Small intestine (tissue), 7 donors: ENCODE results near the gene COX4I2. TPM values are rescaled to one million over a fixed set of nuclear protein-coding genes. Genes with fewer than 3 reads are reported as not detected.
"Not testable (repeated sequence)": the region's sequence is repeated elsewhere in the genome, so short reads cannot be mapped to it uniquely, and the experiment has no call there.

Experiments used
- DNase-seq, 2 donors: peaks; one replicate each; pipeline versions ENCODE4 v3.0.0 to v3.0.0-alpha.2; 2013
- FAIRE-seq: peaks from 2 replicates; lab custom pipeline; 2012; peaks lifted over from hg19 to GRCh38; lab: Jason Lieb, UNC
- H3K27ac ChIP-seq, 3 donors: one replicate each; pipeline ENCODE4 v1.5.1; 2013; ENCODE audit warnings: low read length in 2 of 3, mild to moderate bottlenecking in 2 of 3, control low read depth in 1 of 3, inconsistent platforms in 1 of 3, low read depth in 1 of 3, moderate library complexity in 1 of 3
- H3K27me3 ChIP-seq, 3 donors: one replicate each; pipeline ENCODE4 v1.6.1; 2013; ENCODE audit warnings: low read length in 3 of 3, inconsistent platforms in 1 of 3; ENCODE audit not compliant: control insufficient read depth in 3 of 3, insufficient read depth in 3 of 3
- H3K36me3 ChIP-seq, 3 donors: one replicate each; pipeline ENCODE4 v1.6.1; 2013; ENCODE audit warnings: low read length in 3 of 3, inconsistent platforms in 1 of 3, low read depth in 1 of 3, mild to moderate bottlenecking in 1 of 3, moderate library complexity in 1 of 3; ENCODE audit not compliant: control insufficient read depth in 3 of 3, insufficient read depth in 2 of 3
- H3K4me1 ChIP-seq, 3 donors: one replicate each; pipeline ENCODE4 v1.6.1; 2013; ENCODE audit warnings: low read length in 2 of 3, inconsistent platforms in 1 of 3, low read depth in 1 of 3, mild to moderate bottlenecking in 1 of 3, moderate library complexity in 1 of 3; ENCODE audit not compliant: control insufficient read depth in 3 of 3, insufficient read depth in 2 of 3
- H3K4me3 ChIP-seq, 3 donors: one replicate each; pipeline ENCODE4 v1.5.1; 2013; ENCODE audit warnings: low read length in 3 of 3, control low read depth in 1 of 3, inconsistent platforms in 1 of 3, low read depth in 1 of 3, mild to moderate bottlenecking in 1 of 3, moderate library complexity in 1 of 3
- H3K9me3 ChIP-seq, 2 donors: one replicate each; pipeline ENCODE4 v1.6.1; 2013; ENCODE audit warnings: low read depth in 1 of 2, low read length in 1 of 2; ENCODE audit not compliant: control insufficient read depth in 2 of 2, insufficient read depth in 1 of 2
- WGBS, 3 donors: extraction: QIAGEN DNeasy Blood & Tissue Kit; methylation state at CpG; one replicate each; pipeline ENCODE4 v1.1.7; 2013; 5-methylcytosine and 5-hydroxymethylcytosine counted together
- polyA plus RNA-seq, 4 donors: library from polyadenylated mRNA; stranded (reverse) in 3 of 4; unstranded in 1 of 4; fragments of 200-250 nt in 3 of 4; fragments of 120-200 nt in 1 of 4; gene quantifications; one replicate each; pipeline versions ENCODE4 v1.2.1 to v1.2.3, GENCODE V29; 2013
- donor health status: healthy with polysubstance abuse.
- donor health status: control.
- donor health status: control.
- donor health status: Bipolar disorder and iron deficiency.
- donor health status: healthy.

Gene COX4I2
- polyA plus RNA-seq, 4 donors: 0.81 to 3.7 TPM; not detected in 2

DNA sequence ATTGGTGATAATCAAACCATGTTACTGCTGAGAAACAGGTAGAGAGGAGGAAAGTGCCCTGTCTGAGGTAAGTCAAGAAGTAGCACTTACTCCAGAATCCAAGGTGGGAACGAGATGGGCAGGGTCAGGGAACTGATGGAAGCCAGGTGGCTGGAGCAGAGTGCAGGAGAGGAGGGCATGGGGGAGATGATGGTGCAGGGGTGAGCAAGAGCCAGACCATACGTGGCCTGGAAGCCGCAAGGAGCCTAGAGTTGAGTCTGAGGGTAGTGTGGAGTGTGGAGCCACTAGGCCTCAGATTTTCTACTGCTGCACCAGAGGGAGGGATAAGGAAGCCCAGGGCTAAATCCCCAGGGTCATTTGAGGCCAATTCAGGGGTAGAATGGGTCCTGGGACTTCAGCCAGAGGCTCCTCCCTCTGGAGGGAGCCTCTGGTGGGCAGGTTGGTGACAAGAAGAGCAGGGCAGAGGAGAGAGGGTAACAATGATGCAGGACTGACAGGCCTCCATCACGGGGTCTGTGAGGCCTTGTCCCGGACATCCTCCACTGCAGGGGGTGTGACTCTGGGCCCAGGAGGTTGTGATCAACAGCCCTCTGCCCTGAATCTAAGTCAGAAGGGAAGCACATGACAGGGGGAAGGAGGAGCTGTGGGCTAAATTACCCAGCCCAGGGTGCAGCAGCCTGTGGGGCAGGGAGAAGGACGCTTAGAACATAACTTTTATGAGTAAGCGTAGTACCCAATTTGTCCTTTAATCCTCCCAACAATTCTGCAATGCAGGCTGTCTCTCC lies 28.7 kb downstream of the COX4I2 start:
- Histone ChIP-seq H3K4me3 (no peak overlapping the region), H3K36me3 (peaks cover 3 to 57% (median 15%) of the 10 kb centered on the region in 3 donors), H3K9me3 (no peaks in the 10 kb centered on the region), H3K4me1 (peaks cover 7 to 45% (median 16%) of the 10 kb centered on the region in 3 donors), H3K27me3 (no peaks in the 10 kb centered on the region), H3K27ac (peak overlapping the region in 2 of 3 donors; percentile 33 to 36)
- DNase-seq (peak; percentile 48), FAIRE-seq (no peak)
- 32 to 52% (median 44%) methylated on average over 7 of the region's 7 CpGs for WGBS, 3 donors

DNA sequence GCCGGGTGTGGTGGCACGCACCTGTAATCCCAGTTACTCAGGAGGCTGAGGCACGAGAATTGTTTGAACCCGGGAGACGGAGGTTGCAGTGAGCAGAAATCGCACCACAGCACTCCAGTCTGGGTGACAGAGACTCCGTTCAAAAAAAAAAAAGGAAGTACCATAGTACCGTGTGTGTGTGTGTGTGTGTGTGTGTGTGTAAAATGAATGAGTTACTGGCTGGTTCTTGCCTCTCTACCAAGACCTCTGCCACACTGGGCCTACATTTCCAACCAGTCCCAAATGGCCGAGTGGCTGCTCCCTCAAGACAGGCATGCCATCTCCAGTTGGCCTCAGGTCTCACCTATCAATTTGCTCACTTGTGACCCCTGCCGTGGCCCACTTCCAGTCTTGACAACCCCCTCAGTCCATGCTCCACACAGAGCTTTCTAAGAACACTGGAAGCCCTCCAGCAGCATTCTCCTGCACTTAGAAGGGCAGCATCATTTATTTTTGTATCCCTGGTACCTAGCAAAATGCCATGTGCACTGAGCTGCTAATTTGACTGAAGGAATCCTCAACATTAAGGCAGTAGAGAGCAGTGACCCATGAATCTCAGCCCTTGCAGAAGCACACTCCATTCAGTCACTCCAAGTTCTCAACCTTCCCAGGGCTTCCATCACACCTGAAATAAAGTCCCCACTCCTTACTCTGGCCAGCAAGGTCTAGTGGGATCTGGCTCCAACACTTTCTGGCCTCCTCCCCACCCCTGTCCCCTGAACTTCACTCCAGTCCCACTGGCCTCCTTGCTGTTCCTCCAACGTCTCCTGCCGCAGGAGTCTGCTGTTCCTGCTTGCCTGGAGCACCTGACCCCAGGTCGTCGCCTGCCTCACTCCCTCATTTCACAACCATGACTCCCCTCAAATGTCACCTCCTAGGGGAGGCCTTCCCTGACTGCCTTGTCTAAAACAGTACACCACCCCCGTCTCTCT lies 29.9 kb downstream of the COX4I2 start:
- H3K27me3 ChIP-seq: no peaks in the 10 kb centered on the region
- DNase-seq: no peak

DNA sequence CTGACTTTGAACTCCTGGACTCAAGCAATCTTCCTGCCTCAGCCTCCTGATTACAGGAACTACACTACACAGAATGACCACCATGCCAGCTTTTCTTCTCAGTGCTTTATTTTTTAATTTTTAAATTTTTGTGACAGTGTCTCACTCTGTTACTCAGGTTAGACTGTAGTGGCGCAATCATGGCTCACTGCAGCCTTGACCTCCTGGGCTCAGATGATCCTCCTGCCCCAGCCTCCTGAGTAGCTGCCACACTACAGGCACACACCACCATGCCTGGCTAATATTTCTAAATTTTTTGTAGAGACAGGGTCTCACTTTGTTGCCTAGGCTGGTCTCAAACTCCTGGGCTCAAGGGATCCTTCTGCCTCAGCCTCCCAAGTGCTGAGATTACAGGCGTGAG lies 31.2 kb downstream of the COX4I2 start:
- H3K4me1 ChIP-seq: peaks cover 7 to 31% (median 9%) of the 10 kb centered on the region in 3 donors
- 92 to 97% (median 97%) methylated on average over 2 of the region's 2 CpGs for WGBS, 3 donors
- H3K36me3 ChIP-seq: peaks cover 0 to 59% (median 13%) of the 10 kb centered on the region in 3 donors
- not testable (repeated sequence) for H3K27me3 ChIP-seq, H3K4me3 ChIP-seq, DNase-seq, FAIRE-seq, H3K27ac ChIP-seq, H3K9me3 ChIP-seq

More for the DNA sequence above, 29.9 kb downstream of the COX4I2 start:
- no peak overlapping the region for H3K4me3 ChIP-seq
- WGBS, 3 donors: 75 to 80% (median 80%) methylated on average over 15 of the region's 15 CpGs
- no peak for FAIRE-seq
- no peaks in the 10 kb centered on the region for H3K9me3 ChIP-seq
- peaks cover 3 to 61% (median 15%) of the 10 kb centered on the region in 3 donors for H3K36me3 ChIP-seq
- H3K27ac ChIP-seq: peak overlapping the region in 2 of 3 donors; percentile 15 to 32
- peaks cover 7 to 38% (median 9%) of the 10 kb centered on the region in 3 donors for H3K4me1 ChIP-seq

DNA sequence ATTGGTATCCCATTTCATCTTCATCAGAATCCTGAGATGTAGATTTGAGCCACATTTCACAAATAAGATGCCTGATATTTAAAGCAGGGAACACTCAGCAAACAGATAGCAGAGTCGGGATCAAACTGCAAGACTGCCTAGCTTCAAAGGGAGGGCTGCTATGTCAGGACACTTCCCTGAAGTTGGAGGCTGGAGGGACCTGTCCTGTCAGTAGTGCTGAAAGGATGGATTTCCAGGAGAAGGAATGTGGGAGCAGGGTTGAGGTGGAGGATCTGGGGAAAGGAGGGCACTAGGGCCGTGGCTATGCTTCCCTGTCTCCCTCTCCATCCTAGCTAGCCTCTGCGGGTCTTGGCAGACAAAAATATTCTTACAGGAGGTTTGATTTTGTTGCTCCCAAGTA lies 32.2 kb downstream of the COX4I2 start:
- Histone ChIP-seq H3K36me3 (peaks cover 0 to 53% (median 7%) of the 10 kb centered on the region in 3 donors), H3K4me3 (no peak overlapping the region), H3K4me1 (peaks cover 4 to 23% (median 10%) of the 10 kb centered on the region in 3 donors), H3K27ac (peak overlapping the region in 1 of 3 donors; percentile 85), H3K27me3 (no peaks in the 10 kb centered on the region), H3K9me3 (no peaks in the 10 kb centered on the region)
- FAIRE-seq (no peak), DNase-seq (no peak)
- 62 to 86% (median 70%) methylated on average over 3 of the region's 3 CpGs for WGBS, 3 donors

DNA sequence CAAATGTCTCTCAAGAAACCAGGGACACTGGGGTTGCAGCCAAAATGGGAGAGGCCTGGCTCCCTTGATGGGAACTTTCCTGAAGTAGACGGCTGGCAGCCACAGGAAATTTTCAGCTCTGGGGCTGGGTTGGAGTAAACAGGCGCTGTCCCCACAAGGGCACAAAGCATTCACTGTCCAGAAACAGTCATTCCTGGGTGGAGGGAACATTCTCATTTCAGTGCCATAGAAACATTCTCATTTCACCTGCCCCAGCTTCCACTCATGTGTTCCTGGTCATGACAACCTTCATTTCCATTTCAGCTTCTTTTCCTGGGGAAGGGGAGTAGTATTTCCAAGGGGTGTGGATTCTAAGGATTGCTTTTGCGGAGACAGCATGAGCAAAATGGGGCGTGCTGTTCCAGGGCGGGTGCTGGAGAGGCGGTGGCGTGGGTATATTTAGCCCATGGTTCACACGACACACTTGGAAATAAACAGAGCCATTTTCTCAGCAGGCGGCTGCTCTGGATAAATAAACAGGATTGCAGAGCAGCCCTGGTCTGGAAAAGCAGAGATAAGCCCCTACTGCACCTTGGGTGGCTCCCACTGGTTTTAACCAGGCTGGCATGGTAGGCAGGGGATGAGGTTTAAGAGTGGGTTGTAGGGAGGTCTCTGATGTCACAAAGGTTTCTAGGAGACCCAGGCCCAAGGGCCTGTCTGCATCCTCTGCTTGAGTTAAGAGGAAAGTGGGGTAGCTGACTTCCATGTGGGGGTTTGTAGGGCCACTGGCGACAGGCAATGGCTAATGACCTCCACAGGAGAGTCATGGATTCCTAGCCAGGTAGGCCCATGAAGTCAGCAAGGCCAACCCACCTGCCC lies 32.9 kb downstream of the COX4I2 start:
- FAIRE-seq: no peak
- no peaks in the 10 kb centered on the region for H3K9me3 ChIP-seq
- H3K4me3 ChIP-seq: no peak overlapping the region
- WGBS, 3 donors: 66 to 85% (median 71%) methylated on average over 10 of the region's 10 CpGs
- H3K36me3 ChIP-seq: peaks cover 0 to 53% (median 5%) of the 10 kb centered on the region in 3 donors
- H3K27ac ChIP-seq: peak overlapping the region in 2 of 3 donors; percentile 54 to 85
- H3K4me1 ChIP-seq: peaks cover 6 to 17% (median 14%) of the 10 kb centered on the region in 3 donors
- no peak for DNase-seq
- no peaks in the 10 kb centered on the region for H3K27me3 ChIP-seq

DNA sequence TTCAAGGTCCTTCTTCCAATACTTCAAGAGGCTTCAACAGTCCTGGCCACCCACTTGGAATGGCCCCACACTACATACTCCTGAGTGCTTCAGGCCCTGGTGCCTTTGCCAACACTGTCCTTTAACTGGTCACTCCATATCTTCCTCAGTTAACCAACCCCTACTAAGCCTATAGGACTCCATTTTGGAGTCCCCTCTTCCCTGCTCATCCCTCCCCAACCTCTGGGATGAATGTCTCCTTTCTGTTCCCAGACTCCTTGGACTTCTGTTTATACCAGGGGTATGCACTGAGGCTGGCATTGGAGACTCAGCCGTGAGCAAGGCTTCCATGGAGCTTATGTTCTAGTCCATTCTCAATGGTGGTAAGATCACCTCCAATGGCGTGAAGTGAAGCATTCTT lies 33.6 kb downstream of the COX4I2 start:
- Histone ChIP-seq H3K9me3 (no peaks in the 10 kb centered on the region), H3K4me3 (no peak overlapping the region), H3K36me3 (peaks cover 0 to 51% (median 0%) of the 10 kb centered on the region in 3 donors), H3K27ac (peak overlapping the region in 2 of 3 donors; percentile 54 to 85), H3K27me3 (no peaks in the 10 kb centered on the region), H3K4me1 (peaks cover 8 to 22% (median 19%) of the 10 kb centered on the region in 3 donors)
- DNase-seq (no peak), FAIRE-seq (no peak)
- WGBS, 3 donors: 94 to 100% (median 96%) methylated on average over 2 of the region's 2 CpGs

DNA sequence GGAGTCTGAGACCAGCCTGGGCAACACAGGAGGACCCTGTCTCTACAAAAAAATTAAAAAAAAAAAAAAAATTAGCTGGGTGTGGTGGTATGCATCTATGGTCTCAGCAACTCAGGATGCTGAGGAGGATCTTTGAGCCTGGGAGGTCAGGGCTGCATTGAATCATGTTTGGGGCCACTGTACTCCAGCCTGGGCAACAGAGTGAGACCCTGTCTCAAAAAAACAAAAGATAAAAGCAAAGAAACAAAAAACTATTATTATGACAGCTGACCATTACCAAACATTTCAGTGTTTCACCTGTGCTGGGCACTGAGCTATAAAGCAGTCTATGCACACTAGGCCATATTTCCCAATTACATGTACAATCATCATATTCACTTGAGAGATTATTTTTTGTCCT lies 35.7 kb downstream of the COX4I2 start:
- no peak for DNase-seq
- FAIRE-seq: no peak
- H3K27me3 ChIP-seq: no peaks in the 10 kb centered on the region
- peaks cover 14 to 21% (median 18%) of the 10 kb centered on the region in 3 donors for H3K4me1 ChIP-seq
- H3K9me3 ChIP-seq: no peaks in the 10 kb centered on the region
- H3K4me3 ChIP-seq: no peak overlapping the region
- H3K36me3 ChIP-seq: peaks cover 0 to 48% (median 3%) of the 10 kb centered on the region in 3 donors
- H3K27ac ChIP-seq: no peak overlapping the region
